ENCODE measurements around the gene SLC5A6. TPM values are rescaled to one million over a fixed set of nuclear protein-coding genes. Genes with fewer than 3 reads are reported as not detected.

Gene SLC5A6
- total and polyA plus RNA-seq, 2 of the 4 experiments (the other 2 are of a cell fraction): 28.8 to 34.2 TPM

- no peak overlapping the region for H2BK15ac ChIP-seq (ENCODE audit: low read depth, low read length)
These were observed 59.8 kb downstream of the SLC5A6 start for GRCh38 chr2:27152102-27152795.

More at GRCh38 chr2:27152102-27152795, 59.8 kb downstream of the SLC5A6 start:
- ChIA-PET POLR2A (ENCODE audit: unreplicated experiment) (no interaction called here), CTCF (no interaction called here)
- Histone ChIP-seq H2AK9ac (replicated peaks; ENCODE audit: low read depth, low read length, poor library complexity) (no peak overlapping the region), H4K20me1 (ENCODE audit: insufficient read depth, low read length) (no peaks in the 10 kb centered on the region; the same call in 1 of the 2 replicates), H4K8ac (ENCODE audit: low read depth in 2 of 2, low read length in 2 of 2) (no peak overlapping the region), H3K27me3 (ENCODE audit: control insufficient read depth, insufficient read depth, low read length) (peaks cover 31% of the 10 kb centered on the region), H3K18ac (ENCODE audit: low read depth, low read length) (no peak overlapping the region), H2AK5ac (ENCODE audit: low read depth, low read length) (no peak overlapping the region), H3K9ac (ENCODE audit: low read depth, low read length) (no peak overlapping the region), H3K9me3 (ENCODE audit: control insufficient read depth, insufficient read depth, low read length) (no peaks in the 10 kb centered on the region), H3K36me3 (ENCODE audit: control insufficient read depth, insufficient read depth, low read length) (no peaks in the 10 kb centered on the region), H4K91ac (ENCODE audit: insufficient read depth, low read depth, low read length) (no peak overlapping the region), H3K4ac (ENCODE audit: low read depth, low read length) (no peak overlapping the region), H2BK20ac (ENCODE audit: low read depth, low read length) (no peak overlapping the region), H2AFZ (replicated peaks; ENCODE audit: low read length, poor library complexity) (no peak overlapping the region), H2BK5ac (ENCODE audit: low read depth, low read length, poor library complexity, severe bottlenecking) (no peak overlapping the region), H3K4me1 (ENCODE audit: control insufficient read depth, insufficient read depth, low read length) (no peaks in the 10 kb centered on the region), H3K9me1 (ENCODE audit: insufficient read depth, low read length) (no peaks in the 10 kb centered on the region; the same call in 1 of the 2 replicates), H3K4me3 (ENCODE audit: insufficient read depth, low read depth, low read length) (no peak overlapping the region), H3K23ac (ENCODE audit: low read depth, low read length) (no peak overlapping the region), H3K4me2 (ENCODE audit: low read depth, low read length) (no peak overlapping the region), H4K5ac (ENCODE audit: low read depth, low read length) (no peak overlapping the region), H3K27ac (ENCODE audit: insufficient read depth, low read length) (no peak overlapping the region), H3K14ac (replicated peaks; ENCODE audit: low read depth, low read length) (no peak overlapping the region), H2BK120ac (ENCODE audit: low read depth, low read length) (no peak overlapping the region), H3K79me1 (ENCODE audit: low read depth in 1 of 2, low read length in 2 of 2) (no peaks in the 10 kb centered on the region), H3K56ac (ENCODE audit: extremely low read depth, insufficient read depth, low read length) (no peak overlapping the region)
- no peak for DNase-seq
- TF ChIP-seq FOS (IDR thresholded peaks at IDR 0.05; ENCODE audit: low read depth, low read length): no peak
- TF ChIP-seq MAZ (IDR thresholded peaks at IDR 0.05; ENCODE audit: borderline replicate concordance, low read depth, low read length): no peak
- TF ChIP-seq USF2 (IDR thresholded peaks at IDR 0.05; ENCODE audit: low read depth, low read length): no peak
- TF ChIP-seq MXI1 (IDR thresholded peaks at IDR 0.05; ENCODE audit: borderline replicate concordance, low read depth, low read length): no peak
- no peak for TF ChIP-seq SMC3 (IDR thresholded peaks at IDR 0.05; ENCODE audit: low read depth, low read length)
- dilution Hi-C loops (cut with HindIII; ENCODE audit: low sequenced_read_pairs, unreplicated experiment) (no loop called here), in situ Hi-C loops (cut with MboI; ENCODE audit: low sequenced_read_pairs) (no loop called here), intact Hi-C loops (cut with micrococcal nuclease) (no loop called here)
- WGBS, 2 experiments (ENCODE audit: extremely low coverage in 2 of 2, insufficient read length in 1 of 2): 94% methylated on average over 3 of the region's 8 CpGs; no CpG with 5 or more reads in 1 of the 2 experiments
- no TSS peak for BruUV-seq (replicated peaks)
- ATAC-seq (ENCODE audit: low read depth): no peak

All from IMR-90 (cell line).